Type B pancreatic cell (in vitro differentiated cells): ENCODE results near the gene HDAC3. TPM values are rescaled to one million over a fixed set of nuclear protein-coding genes. Genes with fewer than 3 reads are reported as not detected.

ENCODE experiments used
- DNase-seq: peaks from one replicate; pipeline ENCODE4 v3.0.0; 2021; ENCODE audit warnings: mixed read lengths; ENCODE audit not compliant: unreplicated experiment; ENCODE audit errors: extremely low spot score
- H3K27ac Mint-ChIP-seq: 2 replicates; pipeline ENCODE4 v1.8.0; 2021; ENCODE audit warnings: mild to moderate bottlenecking, mixed read lengths
- H3K27me3 Mint-ChIP-seq: 2 replicates; pipeline ENCODE4 v1.8.0; 2021; ENCODE audit warnings: mixed read lengths
- H3K36me3 Mint-ChIP-seq: 2 replicates; pipeline ENCODE4 v1.8.0; 2021; ENCODE audit warnings: mixed read lengths
- H3K4me1 Mint-ChIP-seq: one replicate; pipeline ENCODE4 v1.8.0; 2021; ENCODE audit warnings: mixed read lengths; ENCODE audit not compliant: unreplicated experiment
- H3K4me3 Mint-ChIP-seq: 2 replicates; pipeline ENCODE4 v1.8.0; 2021; ENCODE audit warnings: mild to moderate bottlenecking, mixed read lengths
- H3K9me3 Mint-ChIP-seq: 2 replicates; pipeline ENCODE4 v1.8.0; 2021; ENCODE audit warnings: mixed read lengths
- CTCF ChIP-seq: fragments of 200-600 bp; sonication (generic); conservative IDR thresholded peaks from 2 replicates; pipeline ENCODE4 v1.5.0; 2021; ENCODE audit warnings: antibody characterized with exemption, mild to moderate bottlenecking
- total RNA-seq: library from RNA; stranded (reverse); gene quantifications from 2 replicates; pipeline ENCODE4 v1.2.1, GENCODE V29; 2021; ENCODE audit warnings: low replicate concordance

HDAC3 gene
- total RNA-seq, 1 donor from 2014 or later = 87.8 TPM

DNA sequence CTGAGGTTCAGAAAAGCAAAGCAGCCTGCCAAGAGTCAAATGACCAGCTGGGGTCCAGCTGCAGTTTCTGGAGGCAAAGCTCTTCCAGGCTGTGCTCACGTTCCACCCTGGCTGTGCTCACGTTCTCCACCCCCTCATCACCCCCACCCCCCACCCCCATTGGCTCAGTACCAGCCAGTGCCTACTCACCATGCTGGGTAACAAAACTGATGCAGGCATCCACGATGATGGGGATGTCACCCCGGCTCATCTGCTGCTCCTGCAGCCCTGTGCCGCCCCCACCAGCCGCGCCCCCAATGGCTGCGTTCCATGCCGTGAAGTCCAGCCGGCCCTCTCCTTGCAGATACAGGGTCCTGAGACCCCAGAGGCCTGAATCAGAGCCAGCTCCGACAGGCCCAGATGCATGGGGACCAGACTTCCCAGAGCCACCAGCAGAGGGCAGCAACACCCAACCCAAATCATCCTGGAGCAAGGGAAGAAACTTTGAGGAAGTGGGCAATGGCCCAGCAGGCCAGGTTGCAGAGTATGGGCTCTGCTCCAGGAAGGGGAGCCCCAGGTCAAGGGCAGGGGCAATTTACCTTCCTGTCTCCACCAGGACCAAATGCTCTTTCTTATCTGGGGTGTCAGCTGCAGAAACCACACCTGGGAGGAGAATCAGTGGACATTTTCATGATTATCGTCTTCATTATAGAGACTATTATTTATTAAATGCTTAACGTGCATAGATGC lies 28.2 kb upstream of the HDAC3 start:
- H3K27ac Mint-ChIP-seq = no peak overlapping the region

DNA sequence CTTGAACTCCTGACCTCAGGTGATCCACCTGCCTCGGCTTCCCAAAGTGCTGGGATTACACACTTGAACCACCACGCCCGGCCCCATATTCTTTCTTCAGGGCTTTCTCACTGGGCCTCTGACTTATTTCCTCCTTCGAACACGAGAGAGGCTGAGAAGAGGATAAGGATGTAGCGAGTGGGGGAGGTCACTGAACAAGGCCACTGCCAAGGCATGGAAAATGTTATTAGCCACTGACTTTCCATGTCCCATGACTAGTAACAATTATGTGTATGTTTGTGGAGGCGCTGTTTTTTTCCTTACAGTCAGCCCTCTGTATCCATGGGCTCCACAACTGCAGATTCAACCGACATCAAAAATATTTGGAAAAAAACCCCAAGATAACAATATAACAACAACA lies 26.9 kb upstream of the HDAC3 start:
- H3K27ac Mint-ChIP-seq = no peak overlapping the region
- H3K9me3 Mint-ChIP-seq = no peaks in the 10 kb centered on the region
- H3K27me3 Mint-ChIP-seq = no peaks in the 10 kb centered on the region
- peaks cover 5% of the 10 kb centered on the region for H3K36me3 Mint-ChIP-seq
- no peak overlapping the region for H3K4me3 Mint-ChIP-seq
- no peak for DNase-seq
- TF ChIP-seq CTCF = no peak
- H3K4me1 Mint-ChIP-seq = peaks cover 7% of the 10 kb centered on the region

More for the DNA sequence above, 28.2 kb upstream of the HDAC3 start:
- H3K4me3 Mint-ChIP-seq = no peak overlapping the region
- no peaks in the 10 kb centered on the region for H3K27me3 Mint-ChIP-seq
- TF ChIP-seq CTCF = peak; percentile 94
- DNase-seq = peak; percentile 80
- H3K36me3 Mint-ChIP-seq = peaks cover 5% of the 10 kb centered on the region
- peaks cover 10% of the 10 kb centered on the region for H3K4me1 Mint-ChIP-seq
- no peaks in the 10 kb centered on the region for H3K9me3 Mint-ChIP-seq

DNA sequence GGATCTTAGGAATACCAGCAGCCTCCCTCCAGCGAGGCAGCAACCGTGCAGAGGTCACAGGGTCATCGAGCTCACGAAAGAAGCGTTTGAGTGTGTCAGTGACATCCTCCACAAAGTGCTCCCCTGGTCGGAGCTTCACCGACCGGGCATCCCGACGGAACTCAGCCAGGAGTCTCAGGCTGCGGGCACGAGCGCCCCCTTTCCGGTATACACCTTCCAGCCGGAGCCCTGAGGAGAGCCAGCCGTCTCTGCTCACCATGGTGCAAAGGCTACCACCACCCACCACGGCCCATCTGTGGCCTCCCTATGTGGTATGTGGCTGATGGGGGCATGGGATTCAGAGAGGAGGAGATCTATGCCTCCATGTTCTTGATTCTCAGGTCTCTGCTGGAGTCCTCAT lies 25.4 kb upstream of the HDAC3 start:
- Mint-ChIP-seq H3K4me1 (peaks cover 4% of the 10 kb centered on the region), H3K27me3 (no peaks in the 10 kb centered on the region), H3K36me3 (peaks cover 3% of the 10 kb centered on the region), H3K4me3 (no peak overlapping the region), H3K9me3 (no peaks in the 10 kb centered on the region), H3K27ac (no peak overlapping the region)
- no peak for DNase-seq
- TF ChIP-seq CTCF = no peak

GRCh38 chr5:141657937-141658545 lies 21.4 kb upstream of the HDAC3 start:
- H3K36me3 Mint-ChIP-seq = peaks cover 3% of the 10 kb centered on the region
- TF ChIP-seq CTCF = no peak
- H3K4me3 Mint-ChIP-seq = no peak overlapping the region
- H3K9me3 Mint-ChIP-seq = no peaks in the 10 kb centered on the region
- no peak for DNase-seq
- H3K27ac Mint-ChIP-seq = no peak overlapping the region
- no peaks in the 10 kb centered on the region for H3K4me1 Mint-ChIP-seq
- no peaks in the 10 kb centered on the region for H3K27me3 Mint-ChIP-seq

DNA sequence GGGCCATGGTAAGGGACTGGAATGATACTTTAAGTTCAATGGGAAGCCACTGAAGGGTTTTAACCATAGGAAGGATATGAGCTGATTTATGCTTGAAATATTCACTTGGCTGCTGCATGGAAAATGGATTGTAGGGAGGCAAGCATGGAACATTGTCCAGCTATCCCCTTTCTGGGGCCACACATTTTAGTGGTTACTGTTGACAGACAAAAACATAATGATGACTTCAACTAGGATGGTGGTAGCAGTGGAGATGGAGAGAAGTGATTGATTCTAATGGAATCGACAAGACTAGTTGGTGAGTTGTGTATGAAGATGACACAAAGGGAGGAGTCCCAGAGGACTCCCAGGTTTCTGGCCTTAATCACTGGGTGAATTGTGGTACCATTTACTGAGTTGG lies 20.8 kb upstream of the HDAC3 start:
- Mint-ChIP-seq H3K4me3 (no peak overlapping the region), H3K36me3 (peaks cover 3% of the 10 kb centered on the region), H3K27me3 (no peaks in the 10 kb centered on the region), H3K9me3 (no peaks in the 10 kb centered on the region), H3K4me1 (no peaks in the 10 kb centered on the region), H3K27ac (no peak overlapping the region)
- TF ChIP-seq CTCF = no peak
- no peak for DNase-seq
